AG04449 (cell line): Measurements from ENCODE around the gene PARD6B.

Source experiments
- CTCF ChIA-PET: fragments of 350-600 bp; formaldehyde crosslinking; extraction: SDS; loops from one replicate; lab custom pipeline; 2021; ENCODE audit warnings: antibody characterized with exemption; lab: Yijun Ruan, JAX
- POLR2A ChIA-PET: fragments of 400-600, 350-600 bp; formaldehyde crosslinking; extraction: SDS; loops from one replicate; lab custom pipeline; 2020; ENCODE audit warnings: antibody characterized with exemption, inconsistent platforms; lab: Yijun Ruan, JAX
- DNase-seq: peaks from one replicate; pipeline ENCODE4 v3.0.0-alpha.2; 2010; ENCODE audit warnings: low read depth, low spot score
- H3K4me3 ChIP-seq: 2 replicates; pipeline ENCODE4 v1.5.1; 2011; ENCODE audit warnings: low read depth, mild to moderate bottlenecking, control low read depth, low read length
- TF ChIP-seq, protein P1 (sequence below): IDR thresholded peaks from one replicate; pipeline ENCODE4 v1.5.1; 2011; ENCODE audit warnings: mild to moderate bottlenecking, moderate library complexity, low read length, control low read depth, inconsistent platforms; ENCODE audit not compliant: insufficient read depth; ENCODE audit errors: missing control alignments

Gene PARD6B

DNA sequence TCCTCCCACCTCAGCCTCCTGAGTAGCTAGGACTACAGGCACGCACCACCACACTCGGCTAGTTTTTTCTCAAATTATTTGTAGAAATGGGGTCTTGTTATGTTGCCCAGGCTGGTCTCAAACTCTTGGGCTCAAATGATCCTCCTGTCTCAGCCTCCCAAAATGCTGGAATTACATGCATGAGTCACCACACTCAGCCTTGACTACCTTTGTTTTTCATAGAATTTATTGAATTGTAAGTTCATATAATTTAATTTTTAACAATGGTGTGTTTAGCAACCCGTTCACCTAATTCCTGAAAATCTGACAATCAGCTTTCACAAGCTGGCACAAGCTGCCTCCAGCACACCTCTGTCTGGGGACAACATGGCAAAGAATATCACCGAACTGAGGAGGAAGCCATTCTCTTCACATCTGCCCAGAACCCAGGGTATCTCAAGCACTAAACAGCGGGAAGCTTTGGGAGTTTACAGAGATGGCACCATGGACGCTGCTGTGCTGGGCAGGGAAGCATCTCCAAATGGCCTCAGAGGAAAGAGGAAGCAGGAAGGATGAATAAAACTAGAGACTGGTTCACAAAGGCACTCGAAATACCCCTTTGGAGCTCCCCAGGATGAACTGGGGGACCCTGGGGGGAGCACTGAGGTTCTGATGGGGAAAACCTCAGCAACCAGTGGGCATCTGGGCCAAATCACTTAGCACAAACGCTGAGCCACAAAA, 43.0 kb upstream of the PARD6B start:
- DNase-seq = no peak
- TF ChIP-seq, protein P1, sequence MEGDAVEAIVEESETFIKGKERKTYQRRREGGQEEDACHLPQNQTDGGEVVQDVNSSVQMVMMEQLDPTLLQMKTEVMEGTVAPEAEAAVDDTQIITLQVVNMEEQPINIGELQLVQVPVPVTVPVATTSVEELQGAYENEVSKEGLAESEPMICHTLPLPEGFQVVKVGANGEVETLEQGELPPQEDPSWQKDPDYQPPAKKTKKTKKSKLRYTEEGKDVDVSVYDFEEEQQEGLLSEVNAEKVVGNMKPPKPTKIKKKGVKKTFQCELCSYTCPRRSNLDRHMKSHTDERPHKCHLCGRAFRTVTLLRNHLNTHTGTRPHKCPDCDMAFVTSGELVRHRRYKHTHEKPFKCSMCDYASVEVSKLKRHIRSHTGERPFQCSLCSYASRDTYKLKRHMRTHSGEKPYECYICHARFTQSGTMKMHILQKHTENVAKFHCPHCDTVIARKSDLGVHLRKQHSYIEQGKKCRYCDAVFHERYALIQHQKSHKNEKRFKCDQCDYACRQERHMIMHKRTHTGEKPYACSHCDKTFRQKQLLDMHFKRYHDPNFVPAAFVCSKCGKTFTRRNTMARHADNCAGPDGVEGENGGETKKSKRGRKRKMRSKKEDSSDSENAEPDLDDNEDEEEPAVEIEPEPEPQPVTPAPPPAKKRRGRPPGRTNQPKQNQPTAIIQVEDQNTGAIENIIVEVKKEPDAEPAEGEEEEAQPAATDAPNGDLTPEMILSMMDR = no peak
- CTCF ChIA-PET = interaction anchor here (1.2 kb wide), 1 partner anchor 29 kb away, joined by 3 read pairs; no protein-coding TSS in a partner anchor
- POLR2A ChIA-PET = no interaction called here
- no peak overlapping the region for H3K4me3 ChIP-seq

DNA sequence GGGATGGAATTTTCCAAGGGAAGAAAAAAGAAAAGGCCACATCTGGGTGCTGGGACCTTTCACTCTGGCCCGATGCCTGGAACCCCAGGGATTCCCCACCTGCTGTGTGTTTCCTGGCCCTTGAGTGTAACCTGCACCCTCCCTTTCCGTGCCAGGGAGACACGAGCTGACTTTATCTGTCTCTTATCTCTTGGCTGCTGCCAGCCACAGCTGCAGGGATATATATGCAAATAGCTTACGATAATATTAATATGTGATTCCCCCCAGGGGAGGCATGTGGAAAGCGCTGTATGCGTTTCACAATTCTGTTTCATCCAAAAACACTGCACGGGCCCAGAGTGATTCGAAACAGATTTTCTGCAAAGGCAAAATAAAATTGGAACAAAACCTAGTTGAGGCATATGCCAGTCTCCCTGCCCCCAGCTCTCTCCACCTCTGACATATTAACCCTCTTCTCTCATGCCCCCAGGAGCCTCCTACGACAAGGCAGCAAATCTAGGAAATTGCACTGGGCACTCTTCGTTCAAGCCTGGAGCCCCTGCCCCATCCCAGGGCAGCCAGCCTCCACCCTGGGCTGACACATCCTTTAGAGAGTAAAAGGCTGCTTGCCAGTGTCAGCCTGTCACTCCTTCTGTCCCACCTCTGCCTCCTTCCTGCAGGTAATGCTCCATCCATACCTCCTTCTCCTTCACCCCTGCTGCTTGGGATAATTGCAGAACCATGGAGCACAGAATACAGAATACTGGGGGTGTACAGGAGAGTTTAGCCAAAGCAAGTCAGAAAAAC, 41.3 kb upstream of the PARD6B start:
- ChIA-PET CTCF (interaction anchor here (1.2 kb wide), 1 partner anchor 28 kb away, joined by 3 read pairs; no protein-coding TSS in a partner anchor), POLR2A (no interaction called here)
- TF ChIP-seq, protein P1 = no peak
- no peak for DNase-seq
- no peak overlapping the region for H3K4me3 ChIP-seq

DNA sequence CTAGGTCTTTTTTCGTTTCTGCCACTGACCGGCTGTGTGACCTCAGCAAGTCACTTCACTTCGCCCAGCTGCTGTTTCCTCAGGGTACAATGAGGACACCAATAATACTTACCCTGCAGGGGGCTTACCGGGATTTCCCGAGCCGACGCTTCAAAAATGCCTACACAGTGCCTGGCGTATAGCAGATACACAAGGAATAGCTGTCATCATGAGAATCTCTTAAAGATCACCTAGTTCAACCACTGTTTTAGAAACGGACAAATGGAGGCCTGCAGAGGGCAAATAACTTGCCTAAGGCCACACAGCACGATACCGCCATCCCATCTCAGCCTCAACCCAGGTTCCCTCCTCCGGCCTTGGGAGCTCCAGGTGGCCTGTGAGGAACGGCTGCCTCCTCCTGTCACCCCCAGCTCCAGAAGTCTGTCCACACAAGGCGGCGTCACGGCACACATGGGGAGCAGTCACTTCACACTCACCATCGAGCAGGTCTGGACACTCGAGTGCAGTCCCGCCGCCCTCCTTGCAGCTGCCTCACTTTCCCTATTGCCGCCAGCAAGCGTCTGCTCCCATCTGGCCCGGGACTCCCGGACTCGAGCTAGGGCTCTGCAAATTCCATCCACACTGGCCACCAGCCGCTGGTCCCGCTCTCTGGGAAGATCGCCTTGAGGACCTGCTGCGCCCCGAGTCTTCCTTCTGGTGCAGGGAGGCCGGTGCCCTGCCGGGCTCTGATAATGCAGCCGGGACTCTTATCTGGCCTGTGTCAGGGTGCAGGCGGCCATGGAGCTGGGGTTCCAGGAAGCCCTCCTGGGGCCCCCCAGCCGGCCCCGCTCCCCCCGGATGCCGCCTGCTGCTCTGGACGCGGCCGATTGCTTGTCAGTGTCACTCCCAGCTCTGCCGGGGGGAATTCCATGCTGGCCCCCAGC, 40.5 kb upstream of the PARD6B start, which contains the start of gene RIPOR3:
Gene RIPOR3 (minus strand): TSS at position 893 of the 923 bp plus-strand sequence. CDS start 414 bp downstream, at position 479.
- TF ChIP-seq, protein P1 = no peak
- POLR2A ChIA-PET = interaction anchor here (0.6 kb wide), 1 partner anchor 353 kb away, joined by 3 read pairs; no protein-coding TSS in a partner anchor
- peak within 1 kb of the TSS; percentile 32 for H3K4me3 ChIP-seq
- DNase-seq = no peak
- CTCF ChIA-PET = no interaction called here

DNA sequence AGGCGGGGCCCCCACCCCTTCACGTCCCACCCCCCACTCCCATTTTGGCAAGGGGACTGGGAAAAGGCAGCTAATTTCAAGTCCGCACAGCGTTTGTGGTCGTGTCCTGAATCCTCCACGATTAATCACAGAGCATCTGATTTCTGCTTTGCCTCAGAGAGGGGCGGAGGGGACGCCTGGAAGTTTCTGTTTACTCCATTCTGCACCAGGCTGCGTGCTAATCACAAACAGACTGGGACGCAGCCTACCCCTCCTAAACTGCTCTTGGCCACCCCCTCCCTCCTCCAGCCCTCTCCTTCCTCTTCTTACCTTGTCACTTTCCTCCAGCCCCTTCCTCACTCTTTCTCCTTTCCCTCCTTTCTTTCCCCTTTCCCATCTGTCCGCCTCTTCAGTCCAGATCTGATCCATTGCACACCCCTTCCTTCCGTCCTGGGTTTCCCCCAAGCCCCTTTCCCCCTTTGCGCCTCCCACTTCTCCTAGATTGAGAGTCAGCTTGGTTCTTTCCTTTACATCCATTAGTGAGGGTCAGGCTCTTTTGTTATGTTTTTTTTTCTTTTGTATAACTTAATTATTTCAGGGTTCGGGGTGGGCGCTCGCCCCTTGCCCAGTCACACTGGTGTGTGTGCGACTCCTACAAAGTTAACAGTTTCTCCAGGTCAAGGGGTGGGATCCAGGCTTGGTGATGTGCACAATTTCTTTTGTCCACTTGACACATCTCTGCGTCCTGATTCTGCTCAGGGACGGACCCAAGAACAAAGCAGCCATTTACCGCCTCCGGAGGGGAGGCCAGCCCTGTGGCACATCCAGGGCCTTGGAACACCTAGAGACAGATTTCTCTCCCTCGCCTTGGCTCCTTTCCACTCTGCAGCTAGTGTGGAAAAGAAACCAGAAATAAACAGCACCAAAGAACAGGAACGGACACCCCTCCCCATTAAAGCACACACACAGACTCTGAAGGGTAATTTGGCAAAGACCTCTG, 39.5 kb upstream of the PARD6B start:
- TF ChIP-seq, protein P1 = no peak
- H3K4me3 ChIP-seq = peak overlapping the region; percentile 32
- CTCF ChIA-PET = no interaction called here
- POLR2A ChIA-PET = interaction anchor here (0.6 kb wide), 1 partner anchor 354 kb away, joined by 3 read pairs; no protein-coding TSS in a partner anchor
- DNase-seq = no peak

DNA sequence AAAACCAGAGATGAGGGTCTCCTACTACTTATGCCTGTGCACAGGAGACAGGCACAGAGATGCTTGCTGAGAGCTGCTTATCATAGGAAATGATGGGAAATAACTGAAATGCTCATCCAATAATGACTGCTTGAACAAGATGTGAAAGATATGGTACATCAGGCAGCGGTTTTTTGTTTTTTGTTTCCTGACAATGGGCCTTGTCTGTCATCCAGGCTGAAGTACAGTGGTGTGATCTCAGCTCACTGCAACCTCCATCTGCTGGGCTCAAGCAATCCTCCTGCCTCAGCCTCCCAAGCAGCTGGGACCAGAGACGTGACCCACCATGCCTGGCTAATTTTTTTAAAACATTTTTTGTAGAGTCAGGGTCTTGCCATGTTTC, 38.8 kb upstream of the PARD6B start:
- POLR2A ChIA-PET = no interaction called here
- CTCF ChIA-PET = no interaction called here
- no peak for DNase-seq
- TF ChIP-seq, protein P1 = no peak
- H3K4me3 ChIP-seq = no peak overlapping the region
